CD14-positive monocyte (primary cell): ENCODE measurements around the gene ALG5. TPM values are rescaled to one million over a fixed set of nuclear protein-coding genes. Genes with fewer than 3 reads are reported as not detected.
A peak's percentile ranks its signal among the peaks of the same experiment; 100 is the strongest.

ENCODE experiments used
- DNase-seq, 3 donors: peaks; one replicate each; pipeline ENCODE4 v3.0.0-alpha.2; 2011 to 2022
- H2AFZ ChIP-seq: 2 replicates; pipeline ENCODE4 v1.6.0; 2012; ENCODE audit warnings: mild to moderate bottlenecking, low read depth, low read length, inconsistent platforms; ENCODE audit not compliant: insufficient read depth, poor library complexity, severe bottlenecking
- H3K27ac ChIP-seq, 2 donors: 1 replicate in 1 of 2; 2 replicates in 1 of 2; pipeline ENCODE4 v1.5.1; 2012 to 2013; ENCODE audit warnings: low read length in 2 of 2, control low read depth in 1 of 2, inconsistent platforms in 1 of 2, low read depth in 1 of 2, mild to moderate bottlenecking in 1 of 2
- H3K27me3 ChIP-seq, 2 donors: one replicate each; pipeline versions ENCODE4 v1.6.0 to v1.6.1; 2011 to 2013; ENCODE audit warnings: low read length in 2 of 2; ENCODE audit not compliant: control insufficient read depth in 2 of 2, insufficient read depth in 2 of 2
- H3K36me3 ChIP-seq, 2 donors: replicated peaks in 1 of 2; 1 replicate in 1 of 2; 2 replicates in 1 of 2; pipeline versions ENCODE4 v1.5.1 to v1.6.1; 2012 to 2013; ENCODE audit warnings: low read length in 2 of 2, control low read depth in 1 of 2, inconsistent platforms in 1 of 2, mild to moderate bottlenecking in 1 of 2; ENCODE audit not compliant: insufficient read depth in 2 of 2, control insufficient read depth in 1 of 2
- H3K4me1 ChIP-seq, 2 donors: 1 replicate in 1 of 2; 2 replicates in 1 of 2; pipeline versions ENCODE4 v1.5.1 to v1.6.1; 2012 to 2013; ENCODE audit warnings: low read length in 2 of 2, control low read depth in 1 of 2, inconsistent platforms in 1 of 2, mild to moderate bottlenecking in 1 of 2, moderate library complexity in 1 of 2; ENCODE audit not compliant: insufficient read depth in 2 of 2, control insufficient read depth in 1 of 2
- H3K4me2 ChIP-seq: replicated peaks from 2 replicates; pipeline ENCODE3; 2012; ENCODE audit warnings: low read length, moderate library complexity, mild to moderate bottlenecking; ENCODE audit not compliant: poor library complexity, severe bottlenecking; ENCODE audit errors: extremely low read depth
- H3K4me3 ChIP-seq, 3 experiments: fragments of 200-600 bp in 1 of 3; sonication (generic) in 1 of 3; replicated peaks in 1 of 3; 1 replicate in 2 of 3; 2 replicates in 1 of 3; pipeline ENCODE4 v1.5.1; 2011 to 2013; ENCODE audit warnings: low read length in 3 of 3, mild to moderate bottlenecking in 3 of 3, control low read depth in 2 of 3, low read depth in 2 of 3, inconsistent platforms in 1 of 3, moderate library complexity in 1 of 3
- H3K79me2 ChIP-seq: 2 replicates; pipeline ENCODE4 v1.6.0; 2012; ENCODE audit warnings: mild to moderate bottlenecking, control low read depth, inconsistent platforms, low read length, moderate library complexity; ENCODE audit not compliant: insufficient read depth
- H3K9ac ChIP-seq: 2 replicates; pipeline ENCODE4 v1.6.0; 2017; ENCODE audit warnings: low read length, mild to moderate bottlenecking; ENCODE audit not compliant: insufficient read depth, poor library complexity, severe bottlenecking
- H3K9me3 ChIP-seq, 2 donors: replicated peaks in 1 of 2; 1 replicate in 1 of 2; 2 replicates in 1 of 2; pipeline versions ENCODE4 v1.5.1 to v1.6.1; 2012 to 2013; ENCODE audit warnings: low read length in 2 of 2, control low read depth in 1 of 2; ENCODE audit not compliant: control insufficient read depth in 1 of 2, insufficient read depth in 1 of 2
- H4K20me1 ChIP-seq: 2 replicates; pipeline ENCODE4 v1.6.0; 2012; ENCODE audit warnings: mild to moderate bottlenecking, low read length, control low read depth, moderate library complexity; ENCODE audit not compliant: insufficient read depth
- H3K27ac Mint-ChIP-seq, 7 donors: one replicate each; pipeline ENCODE4 v1.8.0; 2020; ENCODE audit warnings: mild to moderate bottlenecking in 7 of 7, mixed read lengths in 7 of 7, moderate library complexity in 6 of 7, inconsistent platforms in 2 of 7
- H3K27me3 Mint-ChIP-seq, 3 donors: one replicate each; pipeline ENCODE4 v1.8.0; 2021 to 2022; ENCODE audit warnings: low read depth in 3 of 3, mild to moderate bottlenecking in 3 of 3, mixed read lengths in 3 of 3, moderate library complexity in 3 of 3, inconsistent platforms in 1 of 3
- H3K36me3 Mint-ChIP-seq, 2 donors: one replicate each; pipeline ENCODE4 v1.8.0; 2020; ENCODE audit warnings: mixed read lengths in 2 of 2, inconsistent platforms in 1 of 2, mild to moderate bottlenecking in 1 of 2
- H3K4me1 Mint-ChIP-seq: one replicate; pipeline ENCODE4 v1.8.0; 2020; ENCODE audit warnings: mild to moderate bottlenecking, mixed read lengths
- H3K4me3 Mint-ChIP-seq, 2 donors: one replicate each; pipeline ENCODE4 v1.8.0; 2020; ENCODE audit warnings: mild to moderate bottlenecking in 2 of 2, mixed read lengths in 2 of 2, moderate library complexity in 1 of 2
- H3K9me3 Mint-ChIP-seq, 7 donors: one replicate each; pipeline ENCODE4 v1.8.0; 2020 to 2022; ENCODE audit warnings: mixed read lengths in 7 of 7, mild to moderate bottlenecking in 6 of 7, moderate library complexity in 6 of 7, inconsistent platforms in 2 of 7
- whole genome bisulfite sequencing: methylation state at CpG from one replicate; pipeline ENCODE4 v1.1.5; 2013; ENCODE audit warnings: missing lambda C conversion rate; ENCODE audit not compliant: insufficient coverage; 5-methylcytosine and 5-hydroxymethylcytosine counted together
- intact Hi-C, 2 donors: fragments of 100-400 bp; cut with micrococcal nuclease; formaldehyde crosslinking; loops; one replicate each; pipeline versions ENCODE4 v1.15.0 to v1.15.1; 2023
- polyA plus RNA-seq, 3 donors: library from polyadenylated mRNA; depleted of rRNA in 1 of 3; unstranded in 2 of 3; stranded (reverse) in 1 of 3; fragments of 300-500 nt in 2 of 3; fragments of >200 nt in 1 of 3; fragmentation: Illumina TruSeq in 2 of 3; gene quantifications; 1 replicate in 2 of 3; 2 replicates in 1 of 3; pipeline ENCODE4 v1.2.3, GENCODE V29; 2012 to 2021
- TF ChIP-seq, protein P1 (sequence below): fragments of 200-600 bp; IDR thresholded peaks from one replicate; pipeline ENCODE4 v1.8.0; 2022; ENCODE audit warnings: antibody characterized with exemption, mild to moderate bottlenecking

ALG5 gene
- polyA plus RNA-seq, 3 donors = 19.3 to 77.5 (median 73.3) TPM

DNA sequence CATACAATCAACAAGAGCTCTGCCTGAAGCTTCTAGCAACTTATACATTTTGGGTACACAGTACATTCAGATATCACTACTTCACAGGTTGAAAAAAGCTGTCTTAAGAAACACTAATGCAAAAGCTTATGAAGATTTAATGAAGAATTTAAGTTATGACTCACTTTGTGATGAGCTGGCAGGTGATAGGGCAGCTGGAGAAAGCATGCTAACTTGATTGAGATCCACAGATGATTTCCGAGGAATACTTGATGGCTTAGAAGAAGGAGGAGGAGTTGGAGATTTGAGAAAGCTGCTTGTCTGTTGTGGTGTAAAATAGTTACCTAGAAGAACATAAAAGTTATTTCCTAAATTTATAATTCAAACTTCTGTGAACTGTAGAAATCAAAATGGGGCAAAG is 24.7 kb upstream of the ALG5 start:
- Mint-ChIP-seq H3K4me3 (no peak overlapping the region), H3K27me3 (no peaks in the 10 kb centered on the region), H3K9me3 (no peaks in the 10 kb centered on the region), H3K4me1 (no peaks in the 10 kb centered on the region), H3K27ac (peak overlapping the region in 1 of 7 donors; percentile 15), H3K36me3 (peaks cover 65 to 79% of the 10 kb centered on the region in 2 donors)
- H2AFZ ChIP-seq = no peak overlapping the region
- no peaks in the 10 kb centered on the region for H4K20me1 ChIP-seq
- no peaks in the 10 kb centered on the region for H3K79me2 ChIP-seq
- H3K27me3 ChIP-seq = no peaks in the 10 kb centered on the region
- H3K4me2 ChIP-seq = no peak overlapping the region
- no peak overlapping the region for H3K4me3 ChIP-seq
- no CpG with 5 or more reads among the region's 1 CpG for WGBS
- H3K36me3 ChIP-seq = peaks cover 99 to 100% of the 10 kb centered on the region in 2 donors
- no peak overlapping the region for H3K27ac ChIP-seq
- no peaks in the 10 kb centered on the region for H3K4me1 ChIP-seq
- no peaks in the 10 kb centered on the region for H3K9me3 ChIP-seq
- no peak for DNase-seq
- TF ChIP-seq, protein P1, sequence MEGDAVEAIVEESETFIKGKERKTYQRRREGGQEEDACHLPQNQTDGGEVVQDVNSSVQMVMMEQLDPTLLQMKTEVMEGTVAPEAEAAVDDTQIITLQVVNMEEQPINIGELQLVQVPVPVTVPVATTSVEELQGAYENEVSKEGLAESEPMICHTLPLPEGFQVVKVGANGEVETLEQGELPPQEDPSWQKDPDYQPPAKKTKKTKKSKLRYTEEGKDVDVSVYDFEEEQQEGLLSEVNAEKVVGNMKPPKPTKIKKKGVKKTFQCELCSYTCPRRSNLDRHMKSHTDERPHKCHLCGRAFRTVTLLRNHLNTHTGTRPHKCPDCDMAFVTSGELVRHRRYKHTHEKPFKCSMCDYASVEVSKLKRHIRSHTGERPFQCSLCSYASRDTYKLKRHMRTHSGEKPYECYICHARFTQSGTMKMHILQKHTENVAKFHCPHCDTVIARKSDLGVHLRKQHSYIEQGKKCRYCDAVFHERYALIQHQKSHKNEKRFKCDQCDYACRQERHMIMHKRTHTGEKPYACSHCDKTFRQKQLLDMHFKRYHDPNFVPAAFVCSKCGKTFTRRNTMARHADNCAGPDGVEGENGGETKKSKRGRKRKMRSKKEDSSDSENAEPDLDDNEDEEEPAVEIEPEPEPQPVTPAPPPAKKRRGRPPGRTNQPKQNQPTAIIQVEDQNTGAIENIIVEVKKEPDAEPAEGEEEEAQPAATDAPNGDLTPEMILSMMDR = no peak
- no peak overlapping the region for H3K9ac ChIP-seq
- intact Hi-C loops = no loop called here

DNA sequence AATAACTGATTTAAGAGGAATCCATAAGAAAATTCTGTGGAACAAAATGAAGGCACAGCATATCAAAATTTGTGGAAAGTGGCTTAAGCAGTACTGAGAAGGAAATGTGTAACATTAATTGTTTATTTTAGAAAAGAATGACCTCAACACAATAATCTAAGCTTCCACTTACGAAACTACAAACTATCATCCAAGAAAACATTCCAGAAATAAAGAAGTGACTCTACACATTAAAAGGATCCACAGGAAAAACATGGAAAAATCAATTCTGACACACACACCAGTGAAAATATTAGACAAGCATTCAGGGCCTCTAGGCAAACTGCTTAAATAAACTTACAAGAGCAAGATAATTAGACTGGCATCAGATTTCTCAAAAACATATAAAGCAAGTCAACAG is 15.5 kb upstream of the ALG5 start:
- Histone ChIP-seq H3K27me3 (no peaks in the 10 kb centered on the region), H3K9ac (no peak overlapping the region), H3K4me2 (no peak overlapping the region), H2AFZ (no peak overlapping the region), H3K36me3 (peaks cover 91 to 99% of the 10 kb centered on the region in 2 donors), H3K4me1 (no peaks in the 10 kb centered on the region), H4K20me1 (peaks cover 4% of the 10 kb centered on the region), H3K4me3 (no peak overlapping the region), H3K9me3 (no peaks in the 10 kb centered on the region), H3K79me2 (no peaks in the 10 kb centered on the region), H3K27ac (no peak overlapping the region)
- no CpG with 5 or more reads among the region's 1 CpG for WGBS
- H3K4me3 Mint-ChIP-seq = no peak overlapping the region
- no peaks in the 10 kb centered on the region for H3K27me3 Mint-ChIP-seq
- no peak overlapping the region for H3K27ac Mint-ChIP-seq
- H3K9me3 Mint-ChIP-seq = no peaks in the 10 kb centered on the region
- H3K36me3 Mint-ChIP-seq = peaks cover 72 to 76% of the 10 kb centered on the region in 2 donors
- no peak for DNase-seq
- TF ChIP-seq, protein P1 = no peak
- no peaks in the 10 kb centered on the region for H3K4me1 Mint-ChIP-seq
- intact Hi-C loops = no loop called here
